DOHH2 (cell line): ENCODE results near the gene PSMB10.

Source experiments
- H3F3A ChIP-seq: fragments of 200-600 bp; sonication (generic), shearing (Covaris generic); 2 replicates; pipeline ENCODE4 v1.6.0; 2016; ENCODE audit warnings: antibody characterized with exemption, mild to moderate bottlenecking; ENCODE audit not compliant: control insufficient read depth, insufficient read depth
- H3K27ac ChIP-seq: fragments of 200-600 bp; sonication (generic); 2 replicates; pipeline ENCODE4 v1.5.1; 2014; ENCODE audit warnings: low read depth, mild to moderate bottlenecking, low read length, moderate library complexity
- H3K27me3 ChIP-seq: fragments of 200-600 bp; sonication (generic); 2 replicates; pipeline ENCODE4 v1.6.1; 2014; ENCODE audit warnings: mild to moderate bottlenecking, low read length, mixed read lengths; ENCODE audit not compliant: control insufficient read depth
- H3K36me3 ChIP-seq: fragments of 200-600 bp; sonication (generic); 2 replicates; pipeline ENCODE4 v1.6.1; 2014; ENCODE audit warnings: mild to moderate bottlenecking, low read length, moderate library complexity, mixed read lengths; ENCODE audit not compliant: control insufficient read depth
- H3K4me1 ChIP-seq: fragments of 200-600 bp; sonication (generic); 2 replicates; pipeline ENCODE4 v1.6.1; 2014; ENCODE audit warnings: mild to moderate bottlenecking, low read length, mixed read lengths; ENCODE audit not compliant: control insufficient read depth
- H3K4me2 ChIP-seq: fragments of 200-600 bp; sonication (generic); 2 replicates; pipeline ENCODE4 v1.6.0; 2014; ENCODE audit warnings: mild to moderate bottlenecking, low read length, moderate library complexity
- H3K4me3 ChIP-seq: fragments of 200-600 bp; sonication (generic); 2 replicates; pipeline ENCODE4 v1.5.1; 2014; ENCODE audit warnings: mild to moderate bottlenecking, low read length, mixed read lengths
- H3K79me2 ChIP-seq: fragments of 200-600 bp; sonication (generic); 2 replicates; pipeline ENCODE4 v1.6.1; 2014; ENCODE audit warnings: mild to moderate bottlenecking, low read length, mixed read lengths; ENCODE audit not compliant: control insufficient read depth
- H3K9me2 ChIP-seq: fragments of 200-600 bp; sonication (generic); replicated peaks from 2 replicates; pipeline ENCODE4 v1.6.1; 2014; ENCODE audit warnings: mild to moderate bottlenecking, low read length, mixed read lengths; ENCODE audit not compliant: control insufficient read depth
- H3K9me3 ChIP-seq: fragments of 200-600 bp; sonication (generic); 2 replicates; pipeline ENCODE4 v1.6.1; 2014; ENCODE audit warnings: antibody characterized with exemption, low read length, mixed read lengths; ENCODE audit not compliant: control insufficient read depth, insufficient read depth
- H4K20me1 ChIP-seq: fragments of 200-600 bp; sonication (generic); 2 replicates; pipeline ENCODE4 v1.6.0; 2014; ENCODE audit warnings: low read depth, mild to moderate bottlenecking, antibody characterized with exemption, low read length, moderate library complexity; ENCODE audit not compliant: control insufficient read depth, insufficient read depth
- EZH2phosphoT487 ChIP-seq: fragments of 200-600 bp; sonication (generic); IDR thresholded peaks from 2 replicates; pipeline ENCODE4 v1.6.1; 2017; ENCODE audit warnings: borderline replicate concordance, mild to moderate bottlenecking, antibody characterized with exemption, low read length, moderate library complexity, mixed read lengths
- TF ChIP-seq, protein P1 (sequence below): fragments of 200-600 bp; sonication (generic); IDR thresholded peaks from one replicate; pipeline ENCODE4 v1.5.1; 2014; ENCODE audit warnings: antibody characterized with exemption, mild to moderate bottlenecking, low read depth, low read length; ENCODE audit not compliant: poor library complexity, severe bottlenecking

The PSMB10 gene

DNA sequence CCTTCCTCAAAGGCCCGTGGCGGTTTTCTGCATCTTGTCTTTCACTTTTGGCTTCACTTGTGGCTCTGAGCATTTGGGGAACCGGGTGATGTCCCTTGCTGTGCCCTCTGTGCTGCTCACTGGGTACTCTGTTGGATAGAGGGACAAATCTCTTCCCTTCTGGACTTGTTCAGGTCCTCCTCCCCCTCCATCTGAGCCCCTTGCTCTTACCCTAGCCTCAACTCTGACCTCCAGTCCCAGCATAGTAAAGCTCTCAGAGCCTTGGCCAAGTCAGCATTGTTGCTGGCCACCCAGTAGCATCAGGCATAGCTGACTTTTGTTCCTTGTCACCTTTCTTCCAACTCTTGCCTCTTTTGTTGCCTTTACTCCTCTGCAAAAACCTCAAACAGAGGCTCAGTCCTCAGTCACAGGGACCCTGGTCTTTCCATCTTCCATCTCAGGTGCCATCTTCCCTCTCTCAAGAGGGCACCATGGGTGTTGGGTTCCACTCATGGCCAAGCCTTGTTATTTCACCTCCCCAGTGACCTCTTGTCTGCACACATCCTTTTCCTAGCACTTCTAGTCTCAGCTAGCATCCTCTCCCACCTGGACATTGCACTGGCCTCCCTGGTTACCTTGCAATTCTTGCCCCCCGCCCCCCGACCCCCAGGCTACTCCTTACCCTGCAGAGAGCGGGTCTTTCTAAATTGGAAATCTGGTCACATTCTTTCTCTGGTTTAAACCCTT is 393 bp upstream of the PSMB10 start:
- Histone ChIP-seq H3K4me1 (peaks cover 23% of the 10 kb centered on the region), H3K36me3 (peaks cover 43% of the 10 kb centered on the region), H3K4me2 (peak overlapping the region; percentile 98), H3K79me2 (peaks cover 31% of the 10 kb centered on the region), H3K27ac (peak overlapping the region; percentile 80), H4K20me1 (no peaks in the 10 kb centered on the region), H3K9me2 (no peaks in the 10 kb centered on the region), H3K9me3 (no peaks in the 10 kb centered on the region), H3K4me3 (peak overlapping the region; percentile 98), H3K27me3 (no peaks in the 10 kb centered on the region), H3F3A (peaks cover 4% of the 10 kb centered on the region; the same call in 1 of the 2 replicates)
- TF ChIP-seq EZH2phosphoT487 = no peak
- TF ChIP-seq, protein P1, sequence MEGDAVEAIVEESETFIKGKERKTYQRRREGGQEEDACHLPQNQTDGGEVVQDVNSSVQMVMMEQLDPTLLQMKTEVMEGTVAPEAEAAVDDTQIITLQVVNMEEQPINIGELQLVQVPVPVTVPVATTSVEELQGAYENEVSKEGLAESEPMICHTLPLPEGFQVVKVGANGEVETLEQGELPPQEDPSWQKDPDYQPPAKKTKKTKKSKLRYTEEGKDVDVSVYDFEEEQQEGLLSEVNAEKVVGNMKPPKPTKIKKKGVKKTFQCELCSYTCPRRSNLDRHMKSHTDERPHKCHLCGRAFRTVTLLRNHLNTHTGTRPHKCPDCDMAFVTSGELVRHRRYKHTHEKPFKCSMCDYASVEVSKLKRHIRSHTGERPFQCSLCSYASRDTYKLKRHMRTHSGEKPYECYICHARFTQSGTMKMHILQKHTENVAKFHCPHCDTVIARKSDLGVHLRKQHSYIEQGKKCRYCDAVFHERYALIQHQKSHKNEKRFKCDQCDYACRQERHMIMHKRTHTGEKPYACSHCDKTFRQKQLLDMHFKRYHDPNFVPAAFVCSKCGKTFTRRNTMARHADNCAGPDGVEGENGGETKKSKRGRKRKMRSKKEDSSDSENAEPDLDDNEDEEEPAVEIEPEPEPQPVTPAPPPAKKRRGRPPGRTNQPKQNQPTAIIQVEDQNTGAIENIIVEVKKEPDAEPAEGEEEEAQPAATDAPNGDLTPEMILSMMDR = no peak

- Histone ChIP-seq H3K79me2 (peaks cover 31% of the 10 kb centered on the region), H3K9me2 (no peaks in the 10 kb centered on the region), H3K4me3 (peak overlapping the region; percentile 98), H3K9me3 (no peaks in the 10 kb centered on the region), H3K27me3 (no peaks in the 10 kb centered on the region), H3K36me3 (peaks cover 44% of the 10 kb centered on the region), H3K4me2 (peak overlapping the region; percentile 98), H3K27ac (peak overlapping the region; percentile 80), H4K20me1 (no peaks in the 10 kb centered on the region), H3F3A (peaks cover 4% of the 10 kb centered on the region; the same call in 1 of the 2 replicates), H3K4me1 (peaks cover 21% of the 10 kb centered on the region)
- TF ChIP-seq, protein P1 = no peak
- TF ChIP-seq EZH2phosphoT487 = no peak
Measured at GRCh38 chr16:67935402-67936123, 1.1 kb downstream of the PSMB10 start.

DNA sequence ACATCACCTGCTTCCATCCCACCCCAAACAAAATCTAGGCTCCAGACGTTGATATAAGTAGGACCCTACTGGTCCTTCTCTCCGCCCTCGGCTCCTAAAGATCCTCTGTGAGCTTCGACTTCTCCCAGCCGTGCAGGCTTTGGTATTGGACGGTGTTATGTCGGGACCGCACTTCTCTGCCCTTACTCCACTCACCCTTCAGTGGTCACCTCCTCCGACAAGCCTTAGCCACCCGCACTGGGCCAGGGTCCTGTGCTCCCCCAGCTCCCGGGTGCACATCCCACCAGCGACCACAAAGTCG is 1.6 kb downstream of the PSMB10 start:
- H3K27ac ChIP-seq = no peak overlapping the region
- peaks cover 4% of the 10 kb centered on the region; the same call in 1 of the 2 replicates for H3F3A ChIP-seq
- H3K4me3 ChIP-seq = peak overlapping the region; percentile 98
- peak overlapping the region; percentile 98 for H3K4me2 ChIP-seq
- H3K4me1 ChIP-seq = peaks cover 21% of the 10 kb centered on the region
- H3K79me2 ChIP-seq = peaks cover 31% of the 10 kb centered on the region
- TF ChIP-seq, protein P1 = no peak
- TF ChIP-seq EZH2phosphoT487 = no peak
- H3K9me2 ChIP-seq = no peaks in the 10 kb centered on the region
- H4K20me1 ChIP-seq = no peaks in the 10 kb centered on the region
- no peaks in the 10 kb centered on the region for H3K9me3 ChIP-seq
- H3K27me3 ChIP-seq = no peaks in the 10 kb centered on the region
- peaks cover 47% of the 10 kb centered on the region for H3K36me3 ChIP-seq
